ELR (cell line): ENCODE measurements around the gene OPN1SW.

Experiments used
- DNase-seq: peaks from one replicate; pipeline ENCODE4 v3.0.0-alpha.2; 2015; ENCODE audit warnings: low read depth

OPN1SW gene

GRCh38 chr7:128775744-128776474 is at the start of gene OPN1SW:
Gene OPN1SW, minus strand, starts transcription at chr7:128775794. Its CDS starts 13 bp downstream, at chr7:128775781.
- DNase-seq = no peak

- no peak for DNase-seq
These were observed 46.1 kb upstream of the OPN1SW start for GRCh38 chr7:128821724-128822123.

- DNase-seq = no peak
These were observed 43.1 kb upstream of the OPN1SW start for GRCh38 chr7:128818694-128819093.

- no peak for DNase-seq
These were observed 39.8 kb upstream of the OPN1SW start for GRCh38 chr7:128815289-128815942.

GRCh38 chr7:128814499-128814898 is 38.9 kb upstream of the OPN1SW start:
- no peak for DNase-seq

- DNase-seq = no peak
These were observed 37.0 kb upstream of the OPN1SW start for GRCh38 chr7:128812514-128813168.

- no peak for DNase-seq
These were observed 36.2 kb upstream of the OPN1SW start for GRCh38 chr7:128811631-128812430.

GRCh38 chr7:128810997-128811396 is 35.4 kb upstream of the OPN1SW start:
- no peak for DNase-seq

GRCh38 chr7:128810473-128810872 is 34.9 kb upstream of the OPN1SW start:
- peak; percentile 20 for DNase-seq

GRCh38 chr7:128809363-128809762 is 33.8 kb upstream of the OPN1SW start:
- DNase-seq = no peak

GRCh38 chr7:128807191-128807590 is 31.6 kb upstream of the OPN1SW start:
- no peak for DNase-seq

GRCh38 chr7:128805225-128805624 is 29.6 kb upstream of the OPN1SW start:
- no peak for DNase-seq

- no peak for DNase-seq
These were observed 28.9 kb upstream of the OPN1SW start for GRCh38 chr7:128804484-128804883.

GRCh38 chr7:128801667-128802418 is 26.2 kb upstream of the OPN1SW start:
- no peak for DNase-seq

- DNase-seq = no peak
These were observed 25.4 kb upstream of the OPN1SW start for GRCh38 chr7:128801003-128801402.

GRCh38 chr7:128800567-128800966 is 25.0 kb upstream of the OPN1SW start:
- no peak for DNase-seq

- DNase-seq = no peak
These were observed 23.9 kb upstream of the OPN1SW start for GRCh38 chr7:128799451-128799850.

- peak; percentile 41 for DNase-seq
These were observed 20.7 kb upstream of the OPN1SW start for GRCh38 chr7:128796327-128796726.

GRCh38 chr7:128795129-128795528 is 19.5 kb upstream of the OPN1SW start:
- no peak for DNase-seq

- no peak for DNase-seq
These were observed 18.8 kb upstream of the OPN1SW start for GRCh38 chr7:128794436-128794835.

- DNase-seq = no peak
These were observed 18.4 kb upstream of the OPN1SW start for GRCh38 chr7:128794020-128794419.

- no peak for DNase-seq
These were observed 17.6 kb upstream of the OPN1SW start for GRCh38 chr7:128793181-128793547.
